ENCODE data around the gene THTPA.

THTPA gene

DNA sequence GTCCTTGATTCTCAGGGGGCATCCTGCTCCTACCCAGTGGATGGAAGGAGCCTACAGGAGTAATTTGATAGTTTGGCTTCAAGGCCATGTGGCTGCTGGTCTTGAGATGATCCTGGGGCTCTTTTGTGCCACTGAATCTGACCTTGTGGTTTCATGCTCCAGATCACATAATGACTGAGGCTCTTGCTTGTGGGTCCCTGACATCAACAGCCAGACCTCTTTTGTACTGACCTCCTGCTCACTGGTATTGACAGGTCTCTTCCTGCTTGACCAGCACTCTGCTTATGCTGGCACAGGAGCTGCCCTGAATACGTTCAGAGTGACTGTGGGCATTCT, 45.7 kb downstream of the THTPA start:
- TF ChIP-seq, protein P1, sequence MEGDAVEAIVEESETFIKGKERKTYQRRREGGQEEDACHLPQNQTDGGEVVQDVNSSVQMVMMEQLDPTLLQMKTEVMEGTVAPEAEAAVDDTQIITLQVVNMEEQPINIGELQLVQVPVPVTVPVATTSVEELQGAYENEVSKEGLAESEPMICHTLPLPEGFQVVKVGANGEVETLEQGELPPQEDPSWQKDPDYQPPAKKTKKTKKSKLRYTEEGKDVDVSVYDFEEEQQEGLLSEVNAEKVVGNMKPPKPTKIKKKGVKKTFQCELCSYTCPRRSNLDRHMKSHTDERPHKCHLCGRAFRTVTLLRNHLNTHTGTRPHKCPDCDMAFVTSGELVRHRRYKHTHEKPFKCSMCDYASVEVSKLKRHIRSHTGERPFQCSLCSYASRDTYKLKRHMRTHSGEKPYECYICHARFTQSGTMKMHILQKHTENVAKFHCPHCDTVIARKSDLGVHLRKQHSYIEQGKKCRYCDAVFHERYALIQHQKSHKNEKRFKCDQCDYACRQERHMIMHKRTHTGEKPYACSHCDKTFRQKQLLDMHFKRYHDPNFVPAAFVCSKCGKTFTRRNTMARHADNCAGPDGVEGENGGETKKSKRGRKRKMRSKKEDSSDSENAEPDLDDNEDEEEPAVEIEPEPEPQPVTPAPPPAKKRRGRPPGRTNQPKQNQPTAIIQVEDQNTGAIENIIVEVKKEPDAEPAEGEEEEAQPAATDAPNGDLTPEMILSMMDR (IDR thresholded peaks at IDR 0.05; ENCODE audit: control insufficient read depth, insufficient read depth, low read depth, low read length, missing control alignments) = no peak
- H3K4me3 ChIP-seq (ENCODE audit: control insufficient read depth, low read depth, low read length) = no peak overlapping the region
- no peak for DNase-seq (ENCODE audit: low read depth)

DNA sequence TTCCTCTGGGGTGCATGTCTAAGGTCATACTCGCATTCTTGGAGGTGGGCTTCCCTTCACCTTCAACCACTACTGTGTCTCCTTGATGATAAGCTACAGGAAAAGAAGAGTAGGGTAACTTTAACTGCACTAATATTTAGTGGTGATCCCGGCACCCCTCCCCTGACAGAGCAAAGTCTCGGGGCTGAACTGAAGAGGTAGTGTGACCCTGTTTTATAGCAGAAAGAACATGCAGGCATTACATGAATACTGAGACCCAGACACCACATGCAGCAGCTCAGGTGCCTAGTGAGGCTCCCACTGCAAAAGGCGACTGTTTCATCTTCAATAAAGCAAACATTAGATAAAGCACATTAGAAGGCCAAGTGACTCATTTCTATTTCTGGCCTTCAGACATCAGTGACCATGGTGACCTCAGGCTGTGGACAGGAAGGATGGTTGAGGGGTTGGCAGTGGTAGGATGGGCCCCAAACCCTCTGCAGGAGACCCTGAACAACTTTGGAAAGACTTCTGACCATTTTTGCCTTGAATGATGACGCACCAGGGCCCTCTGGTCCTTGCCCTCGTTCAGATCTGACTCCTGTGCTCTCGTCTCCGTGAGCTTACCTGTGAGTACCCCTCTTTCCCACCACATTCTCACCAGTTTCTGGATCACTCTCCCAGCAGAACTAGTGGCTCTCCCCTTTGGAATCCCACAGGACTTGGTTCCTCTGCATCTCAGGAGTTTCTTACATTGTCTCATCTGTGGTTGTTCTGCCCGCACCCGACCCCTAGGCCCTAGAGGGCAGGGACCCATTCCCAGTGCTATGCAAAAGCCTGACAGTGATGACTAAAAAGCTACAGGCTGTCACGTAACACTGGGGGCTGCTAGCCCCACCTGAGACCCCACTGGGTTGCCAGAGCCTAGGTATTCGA, 46.4 kb downstream of the THTPA start:
- DNase-seq (ENCODE audit: low read depth) = no peak
- TF ChIP-seq, protein P1 (IDR thresholded peaks at IDR 0.05; ENCODE audit: control insufficient read depth, insufficient read depth, low read depth, low read length, missing control alignments) = no peak
- no peak overlapping the region for H3K4me3 ChIP-seq (ENCODE audit: control insufficient read depth, low read depth, low read length)

DNA sequence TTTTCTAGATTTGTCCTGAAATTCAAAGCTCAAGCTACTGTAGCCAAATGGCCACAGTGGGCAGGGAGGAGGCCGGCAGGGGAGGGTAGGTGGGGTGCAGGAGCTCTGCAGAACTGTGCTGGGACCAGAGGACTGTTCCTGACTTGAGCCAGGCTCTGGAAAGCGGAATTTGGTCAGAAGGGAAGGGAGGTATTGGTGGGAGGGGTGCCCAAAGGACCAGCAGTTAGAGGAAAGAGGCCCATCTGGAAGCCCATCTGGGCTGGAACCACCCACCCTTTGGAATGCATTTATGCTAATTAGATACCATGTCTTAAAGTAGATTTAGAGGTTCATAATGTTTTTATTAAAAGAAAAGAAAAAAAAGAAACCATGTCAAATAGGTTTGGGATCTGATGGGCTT, 47.0 kb downstream of the THTPA start:
- TF ChIP-seq, protein P1 (IDR thresholded peaks at IDR 0.05; ENCODE audit: control insufficient read depth, insufficient read depth, low read depth, low read length, missing control alignments) = no peak
- no peak overlapping the region for H3K4me3 ChIP-seq (ENCODE audit: control insufficient read depth, low read depth, low read length)
- DNase-seq (ENCODE audit: low read depth) = no peak

DNA sequence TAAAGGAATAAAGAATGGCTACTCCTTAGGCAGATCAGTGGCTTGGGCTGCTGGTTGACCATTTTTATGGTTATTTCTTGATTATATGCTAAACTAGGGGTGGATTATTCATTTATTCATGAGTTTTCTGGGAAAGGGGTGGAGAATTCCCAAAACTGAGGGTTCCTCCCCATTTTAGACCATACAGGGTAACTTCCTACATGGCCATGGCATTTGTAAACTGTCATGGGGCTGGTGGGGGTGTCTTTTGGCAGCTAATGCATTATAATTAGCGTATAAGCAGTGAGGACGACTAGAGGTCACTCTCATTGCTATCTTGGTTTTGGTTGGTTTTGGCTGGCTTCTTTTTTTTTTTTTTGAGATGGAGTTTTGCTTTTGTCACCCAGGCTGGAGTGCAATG, 48.1 kb downstream of the THTPA start:
- no peak overlapping the region for H3K4me3 ChIP-seq (ENCODE audit: control insufficient read depth, low read depth, low read length)
- DNase-seq (ENCODE audit: low read depth) = no peak
- TF ChIP-seq, protein P1 (IDR thresholded peaks at IDR 0.05; ENCODE audit: control insufficient read depth, insufficient read depth, low read depth, low read length, missing control alignments) = no peak

DNA sequence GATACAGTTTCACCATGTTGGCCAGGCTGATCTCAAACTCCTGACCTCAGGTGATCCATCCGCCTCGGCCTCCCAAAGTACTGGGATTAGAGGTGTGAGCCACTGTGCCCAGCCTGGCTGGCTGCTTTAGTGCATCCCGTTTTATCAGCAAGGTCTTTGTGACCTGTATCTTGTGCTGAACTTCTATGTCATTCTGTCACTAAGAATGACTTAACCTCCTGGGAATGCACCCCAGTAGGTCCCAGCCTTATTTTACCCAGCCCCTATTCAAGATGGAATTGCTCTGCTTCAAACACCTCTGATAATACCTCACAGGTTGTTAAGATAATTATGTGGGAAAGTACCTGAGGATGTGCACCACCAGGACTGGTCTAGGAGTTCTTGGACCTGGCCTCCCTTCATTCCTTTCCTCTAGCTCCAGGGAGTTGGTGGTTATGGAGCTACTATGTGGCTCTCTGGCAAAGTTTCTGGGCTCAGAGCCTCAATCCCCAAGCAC, 48.7 kb downstream of the THTPA start:
- TF ChIP-seq, protein P1 (IDR thresholded peaks at IDR 0.05; ENCODE audit: control insufficient read depth, insufficient read depth, low read depth, low read length, missing control alignments) = no peak
- no peak for DNase-seq (ENCODE audit: low read depth)
- no peak overlapping the region for H3K4me3 ChIP-seq (ENCODE audit: control insufficient read depth, low read depth, low read length)

DNA sequence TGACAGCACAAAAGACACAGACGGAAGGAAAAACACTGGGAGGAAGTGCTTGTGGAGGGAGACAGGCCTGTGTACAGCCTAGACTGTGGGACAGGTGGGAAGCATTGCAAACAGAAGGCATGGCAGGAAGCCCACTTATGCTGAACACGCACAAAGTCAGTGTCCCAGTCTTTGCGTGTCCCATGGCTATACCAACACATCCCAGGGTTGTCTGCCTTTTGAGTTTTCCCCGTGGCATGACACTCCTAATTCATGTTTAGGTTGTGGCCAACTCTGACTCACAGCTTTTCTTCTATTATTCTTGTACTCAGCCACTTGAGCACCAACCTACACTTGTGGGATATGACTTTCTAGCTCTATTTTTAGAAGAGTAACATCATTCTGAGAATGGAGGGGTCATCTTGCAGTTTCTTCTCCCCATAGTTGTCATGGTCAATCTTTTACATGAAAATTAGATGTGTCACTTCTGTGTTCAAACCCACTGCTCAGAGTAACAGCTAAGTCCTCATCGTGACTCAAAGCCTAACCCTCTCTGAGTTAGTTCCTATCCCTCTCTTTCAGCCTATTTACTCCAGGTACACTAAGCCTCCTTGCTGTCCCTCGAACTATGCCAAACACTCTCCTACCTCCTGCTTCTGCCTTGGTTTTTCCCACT, 50.0 kb downstream of the THTPA start:
- TF ChIP-seq, protein P1 (IDR thresholded peaks at IDR 0.05; ENCODE audit: control insufficient read depth, insufficient read depth, low read depth, low read length, missing control alignments) = no peak
- H3K4me3 ChIP-seq (ENCODE audit: control insufficient read depth, low read depth, low read length) = no peak overlapping the region
- no peak for DNase-seq (ENCODE audit: low read depth)
